ENCODE results near the gene TLR8. TPM values are rescaled to one million over a fixed set of nuclear protein-coding genes. Genes with fewer than 3 reads are reported as not detected.

TLR8 gene
- total RNA-seq, 2 donors from 2014 or later: not detected

GRCh38 chrX:12945494-12945893, 39.1 kb downstream of the TLR8 start:
- no peak overlapping the region for H3K27ac ChIP-seq (ENCODE audit: low read depth, low read length)
- peaks cover 3% of the 10 kb centered on the region for H3K9me3 ChIP-seq (ENCODE audit: control insufficient read depth, low read length)
- H3K9ac ChIP-seq (ENCODE audit: extremely low read depth, low read length, poor library complexity, severe bottlenecking): peak overlapping the region; percentile 28
- H3K4me3 Mint-ChIP-seq: peak overlapping the region; percentile 12
- no peaks in the 10 kb centered on the region for H3K27me3 ChIP-seq (ENCODE audit: control insufficient read depth, insufficient read depth, low read length, poor library complexity, severe bottlenecking)
- H3K27ac Mint-ChIP-seq: peak overlapping the region; percentile 95
- no peak for TF ChIP-seq CTCF (conservative IDR thresholded peaks at IDR 0.05)
- no peak for DNase-seq
- no peaks in the 10 kb centered on the region for H3K27me3 Mint-ChIP-seq (ENCODE audit: insufficient read depth)
- H3K4me3 ChIP-seq (ENCODE audit: low read length): peak overlapping the region; percentile 53
- H3K4me1 ChIP-seq (ENCODE audit: control insufficient read depth, insufficient read depth, low read length): no peaks in the 10 kb centered on the region
- peaks cover 35% of the 10 kb centered on the region for H3K4me1 Mint-ChIP-seq
- H3K9me3 Mint-ChIP-seq: peaks cover 73% of the 10 kb centered on the region
- no peaks in the 10 kb centered on the region for H3K36me3 ChIP-seq (ENCODE audit: control insufficient read depth, insufficient read depth, low read length)
- H3K36me3 Mint-ChIP-seq (ENCODE audit: low read depth): peaks cover 19% of the 10 kb centered on the region
- 79% methylated on average over 4 of the region's 4 CpGs; no CpG with 5 or more reads in 1 of the 2 experiments for WGBS, 2 experiments (ENCODE audit: insufficient coverage in 1 of 2, insufficient read length in 1 of 2)

GRCh38 chrX:12946406-12946805, 40.0 kb downstream of the TLR8 start:
- peaks cover 35% of the 10 kb centered on the region for H3K4me1 Mint-ChIP-seq
- H3K4me3 Mint-ChIP-seq: no peak overlapping the region
- H3K27ac ChIP-seq (ENCODE audit: low read depth, low read length): peak overlapping the region; percentile 30

GRCh38 chrX:12946838-12947544, 40.6 kb downstream of the TLR8 start:
- 39% methylated on average over 3 of the region's 5 CpGs; no CpG with 5 or more reads in 1 of the 2 experiments for WGBS, 2 experiments (ENCODE audit: insufficient coverage in 1 of 2, insufficient read length in 1 of 2)
- peak; percentile 97 for DNase-seq
- H3K27me3 ChIP-seq (ENCODE audit: control insufficient read depth, insufficient read depth, low read length, poor library complexity, severe bottlenecking): no peaks in the 10 kb centered on the region
- Mint-ChIP-seq H3K36me3 (ENCODE audit: low read depth) (peaks cover 4% of the 10 kb centered on the region), H3K4me1 (peaks cover 35% of the 10 kb centered on the region), H3K27me3 (ENCODE audit: insufficient read depth) (no peaks in the 10 kb centered on the region), H3K4me3 (no peak overlapping the region), H3K27ac (peak overlapping the region; percentile 95), H3K9me3 (peaks cover 72% of the 10 kb centered on the region)
- peak overlapping the region; percentile 6 for H3K27ac ChIP-seq (ENCODE audit: low read depth, low read length)
- H3K9me3 ChIP-seq (ENCODE audit: control insufficient read depth, low read length): no peaks in the 10 kb centered on the region
- TF ChIP-seq CTCF (conservative IDR thresholded peaks at IDR 0.05): peak; percentile 95
- H3K4me1 ChIP-seq (ENCODE audit: control insufficient read depth, insufficient read depth, low read length): no peaks in the 10 kb centered on the region
- peak overlapping the region; percentile 12 for H3K9ac ChIP-seq (ENCODE audit: extremely low read depth, low read length, poor library complexity, severe bottlenecking)
- no peak overlapping the region for H3K4me3 ChIP-seq (ENCODE audit: low read length)
- no peaks in the 10 kb centered on the region for H3K36me3 ChIP-seq (ENCODE audit: control insufficient read depth, insufficient read depth, low read length)

More at GRCh38 chrX:12946406-12946805, 40.0 kb downstream of the TLR8 start:
- Histone ChIP-seq H3K9ac (ENCODE audit: extremely low read depth, low read length, poor library complexity, severe bottlenecking) (peak overlapping the region; percentile 11), H3K4me3 (ENCODE audit: low read length) (peak overlapping the region; percentile 53), H3K9me3 (ENCODE audit: control insufficient read depth, low read length) (no peaks in the 10 kb centered on the region), H3K36me3 (ENCODE audit: control insufficient read depth, insufficient read depth, low read length) (no peaks in the 10 kb centered on the region), H3K27me3 (ENCODE audit: control insufficient read depth, insufficient read depth, low read length, poor library complexity, severe bottlenecking) (no peaks in the 10 kb centered on the region), H3K4me1 (ENCODE audit: control insufficient read depth, insufficient read depth, low read length) (no peaks in the 10 kb centered on the region)
- peaks cover 10% of the 10 kb centered on the region for H3K36me3 Mint-ChIP-seq (ENCODE audit: low read depth)
- peak overlapping the region; percentile 95 for H3K27ac Mint-ChIP-seq
- H3K27me3 Mint-ChIP-seq (ENCODE audit: insufficient read depth): no peaks in the 10 kb centered on the region
- DNase-seq: peak; percentile 53
- 69% methylated on average over 3 of the region's 4 CpGs; no CpG with 5 or more reads in 1 of the 2 experiments for WGBS, 2 experiments (ENCODE audit: insufficient coverage in 1 of 2, insufficient read length in 1 of 2)
- H3K9me3 Mint-ChIP-seq: peaks cover 73% of the 10 kb centered on the region
- TF ChIP-seq CTCF (conservative IDR thresholded peaks at IDR 0.05): no peak
